HPDE6-E6E7 (cell line): Measurements from ENCODE around the gene HMGA1.
"Not testable (repeated sequence)": the region's sequence is repeated elsewhere in the genome, so short reads cannot be mapped to it uniquely, and the experiment has no call there.

Experiments used
- DNase-seq: peaks from one replicate; pipeline ENCODE4 v3.0.0; 2011; ENCODE audit warnings: missing footprints; ENCODE audit errors: extremely low spot score

The HMGA1 gene

DNA sequence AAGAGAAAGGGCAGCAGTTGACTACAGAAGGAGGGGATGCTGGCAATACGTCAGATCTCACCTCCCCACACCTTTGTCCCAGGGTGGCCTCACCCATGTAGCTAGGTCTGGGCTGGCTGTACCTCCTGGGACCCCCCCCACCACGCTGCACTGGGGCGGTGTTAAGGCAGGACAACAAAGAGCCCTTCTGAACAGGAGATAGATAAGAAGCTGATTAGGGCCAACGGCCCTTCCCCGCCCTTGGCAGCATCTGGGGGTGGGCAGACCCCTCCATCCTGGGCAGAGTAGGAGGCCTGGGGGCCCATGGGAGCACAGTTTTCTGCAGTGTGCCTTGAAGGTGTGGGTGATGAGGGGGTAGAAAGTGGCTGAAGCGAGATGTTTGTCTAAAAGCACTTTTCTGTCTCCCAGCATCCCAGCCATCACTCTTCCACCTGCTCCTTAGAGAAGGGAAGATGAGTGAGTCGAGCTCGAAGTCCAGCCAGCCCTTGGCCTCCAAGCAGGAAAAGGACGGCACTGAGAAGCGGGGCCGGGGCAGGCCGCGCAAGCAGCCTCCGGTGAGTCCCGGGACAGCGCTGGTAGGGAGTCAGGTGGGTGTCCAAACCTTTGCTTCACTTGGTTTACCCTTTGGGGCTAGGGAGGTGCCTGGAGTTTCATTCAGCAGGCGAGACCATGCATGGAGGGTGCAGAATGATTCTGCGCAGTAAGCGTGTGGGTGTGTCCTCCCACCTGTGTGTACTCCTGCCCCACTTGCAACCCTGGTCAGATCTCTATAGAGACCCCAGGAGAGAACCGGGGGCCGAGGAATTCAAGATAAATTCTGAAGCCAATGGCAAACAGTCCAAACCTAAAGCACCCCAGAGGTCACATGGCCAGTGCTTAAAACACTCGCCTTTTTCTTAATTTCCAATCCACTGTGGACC is 3.9 kb downstream of the HMGA1 start:
- no peak for DNase-seq

DNA sequence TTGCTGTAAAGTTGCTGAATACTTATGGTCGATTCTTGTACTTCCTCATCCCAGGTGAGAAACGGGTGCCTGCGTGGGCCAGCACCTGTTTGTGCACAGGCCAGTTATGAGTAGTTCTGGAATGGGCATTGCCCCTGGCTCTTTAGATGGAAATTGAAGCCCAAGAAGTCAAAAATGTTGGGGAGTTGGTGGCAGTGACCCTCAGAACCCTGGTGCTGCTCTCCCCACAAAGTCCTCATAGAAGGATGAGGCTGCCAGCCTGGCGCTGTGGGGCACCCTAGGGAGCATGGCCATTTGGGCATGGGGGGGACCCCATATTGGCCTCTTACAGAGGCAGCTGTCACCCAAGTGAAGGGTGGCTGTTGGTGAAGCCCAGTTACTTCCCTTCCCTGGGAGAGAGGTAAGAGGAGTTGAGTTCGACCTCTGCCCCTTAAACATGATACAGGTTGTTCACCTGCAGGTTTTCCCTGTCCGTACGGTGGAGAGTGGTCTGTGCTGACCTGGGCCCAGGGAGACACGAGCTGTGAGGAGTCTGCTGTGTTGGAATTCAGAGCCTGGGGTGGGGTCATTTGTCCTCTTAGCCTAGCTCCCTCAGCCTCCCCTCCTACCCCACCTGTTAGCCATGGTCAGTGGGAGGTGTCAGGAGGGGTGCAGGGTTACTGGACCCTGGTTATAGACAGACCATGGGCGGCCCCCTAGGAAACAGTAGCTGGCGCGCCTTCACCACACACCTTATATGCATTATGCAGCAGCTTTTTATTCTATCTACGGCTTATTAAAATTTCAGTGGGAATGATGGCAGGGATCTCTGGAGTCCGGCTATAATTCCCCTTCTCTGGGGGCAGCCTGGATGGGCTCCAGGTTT is 4.9 kb downstream of the HMGA1 start:
- no peak for DNase-seq

- DNase-seq, result no peak
Measured at GRCh38 chr6:34242252-34243130, 5.8 kb downstream of the HMGA1 start.

GRCh38 chr6:34243131-34243771 is 6.6 kb downstream of the HMGA1 start:
- no peak for DNase-seq

DNA sequence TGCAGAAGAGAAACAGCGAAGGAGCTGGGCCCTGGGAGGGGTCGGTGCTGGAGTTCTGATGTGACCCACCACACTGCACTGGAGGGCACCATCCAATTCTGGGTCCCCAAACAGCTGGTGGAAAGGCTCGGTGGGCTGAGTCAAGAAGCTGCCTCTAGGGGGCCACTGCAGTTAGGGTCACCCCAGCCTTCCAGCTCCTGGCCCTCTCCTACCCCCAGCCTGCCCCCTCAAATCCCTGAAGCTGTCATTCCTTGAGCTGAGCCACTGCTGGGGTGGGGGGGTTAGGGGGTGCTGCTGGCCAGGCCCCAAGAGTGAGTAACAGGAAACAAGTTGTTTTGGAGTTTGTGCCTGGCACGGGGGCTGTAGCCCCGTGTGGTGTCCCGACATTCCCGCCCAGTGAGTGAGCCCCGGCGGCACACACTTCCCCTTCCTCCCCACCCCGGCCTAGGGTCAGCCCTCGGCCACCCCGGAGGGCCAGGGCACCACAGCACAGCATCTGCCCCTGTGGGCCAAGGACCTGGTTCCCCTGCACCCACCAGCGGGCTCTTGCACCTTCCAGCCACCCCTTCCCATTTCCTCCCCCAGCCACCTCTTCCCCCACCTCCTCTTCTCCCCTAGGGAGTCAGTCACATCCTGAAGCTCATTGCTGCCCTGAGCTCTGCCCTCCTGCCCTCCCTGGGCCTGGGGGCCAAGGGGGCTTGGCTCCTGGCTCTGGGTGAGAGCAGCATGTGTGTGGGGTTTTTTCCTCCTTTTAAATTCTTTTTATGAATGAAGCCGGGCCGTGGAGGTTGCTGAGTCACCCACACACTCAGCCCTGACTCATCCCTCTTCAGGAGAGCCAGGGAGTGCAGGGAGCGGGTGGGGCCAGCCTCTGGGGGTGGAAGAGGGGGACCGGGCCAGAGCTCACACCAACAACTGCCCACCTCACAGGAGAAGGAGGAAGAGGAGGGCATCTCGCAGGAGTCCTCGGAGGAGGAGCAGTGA is 7.5 kb downstream of the HMGA1 start:
- DNase-seq, result peak; percentile 93

DNA sequence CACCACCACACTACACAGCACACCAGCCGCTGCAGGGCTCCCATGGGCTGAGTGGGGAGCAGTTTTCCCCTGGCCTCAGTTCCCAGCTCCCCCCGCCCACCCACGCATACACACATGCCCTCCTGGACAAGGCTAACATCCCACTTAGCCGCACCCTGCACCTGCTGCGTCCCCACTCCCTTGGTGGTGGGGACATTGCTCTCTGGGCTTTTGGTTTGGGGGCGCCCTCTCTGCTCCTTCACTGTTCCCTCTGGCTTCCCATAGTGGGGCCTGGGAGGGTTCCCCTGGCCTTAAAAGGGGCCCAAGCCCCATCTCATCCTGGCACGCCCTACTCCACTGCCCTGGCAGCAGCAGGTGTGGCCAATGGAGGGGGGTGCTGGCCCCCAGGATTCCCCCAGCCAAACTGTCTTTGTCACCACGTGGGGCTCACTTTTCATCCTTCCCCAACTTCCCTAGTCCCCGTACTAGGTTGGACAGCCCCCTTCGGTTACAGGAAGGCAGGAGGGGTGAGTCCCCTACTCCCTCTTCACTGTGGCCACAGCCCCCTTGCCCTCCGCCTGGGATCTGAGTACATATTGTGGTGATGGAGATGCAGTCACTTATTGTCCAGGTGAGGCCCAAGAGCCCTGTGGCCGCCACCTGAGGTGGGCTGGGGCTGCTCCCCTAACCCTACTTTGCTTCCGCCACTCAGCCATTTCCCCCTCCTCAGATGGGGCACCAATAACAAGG is 8.5 kb downstream of the HMGA1 start:
- not testable (repeated sequence) for DNase-seq

DNA sequence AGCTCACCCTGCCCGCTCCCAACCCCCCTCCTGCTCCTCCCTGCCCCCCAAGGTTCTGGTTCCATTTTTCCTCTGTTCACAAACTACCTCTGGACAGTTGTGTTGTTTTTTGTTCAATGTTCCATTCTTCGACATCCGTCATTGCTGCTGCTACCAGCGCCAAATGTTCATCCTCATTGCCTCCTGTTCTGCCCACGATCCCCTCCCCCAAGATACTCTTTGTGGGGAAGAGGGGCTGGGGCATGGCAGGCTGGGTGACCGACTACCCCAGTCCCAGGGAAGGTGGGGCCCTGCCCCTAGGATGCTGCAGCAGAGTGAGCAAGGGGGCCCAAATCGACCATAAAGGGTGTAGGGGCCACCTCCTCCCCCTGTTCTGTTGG is 9.1 kb downstream of the HMGA1 start:
- not testable (repeated sequence) for DNase-seq

DNA sequence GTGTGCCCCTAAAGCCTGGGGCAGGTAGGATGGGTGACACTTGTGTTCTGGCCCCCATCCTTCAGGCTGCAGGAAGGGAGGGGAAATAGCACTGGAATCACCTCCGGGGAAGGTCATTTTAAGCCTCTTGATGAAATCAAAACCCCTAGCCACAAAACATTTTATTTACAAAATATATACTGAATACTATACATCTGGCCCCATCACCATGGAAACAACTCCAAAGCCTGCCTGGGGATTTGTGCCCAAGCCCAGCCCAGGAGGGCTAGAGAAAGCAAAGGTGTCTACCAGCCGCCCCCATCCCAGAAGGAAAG is 9.5 kb downstream of the HMGA1 start:
- no peak for DNase-seq

DNA sequence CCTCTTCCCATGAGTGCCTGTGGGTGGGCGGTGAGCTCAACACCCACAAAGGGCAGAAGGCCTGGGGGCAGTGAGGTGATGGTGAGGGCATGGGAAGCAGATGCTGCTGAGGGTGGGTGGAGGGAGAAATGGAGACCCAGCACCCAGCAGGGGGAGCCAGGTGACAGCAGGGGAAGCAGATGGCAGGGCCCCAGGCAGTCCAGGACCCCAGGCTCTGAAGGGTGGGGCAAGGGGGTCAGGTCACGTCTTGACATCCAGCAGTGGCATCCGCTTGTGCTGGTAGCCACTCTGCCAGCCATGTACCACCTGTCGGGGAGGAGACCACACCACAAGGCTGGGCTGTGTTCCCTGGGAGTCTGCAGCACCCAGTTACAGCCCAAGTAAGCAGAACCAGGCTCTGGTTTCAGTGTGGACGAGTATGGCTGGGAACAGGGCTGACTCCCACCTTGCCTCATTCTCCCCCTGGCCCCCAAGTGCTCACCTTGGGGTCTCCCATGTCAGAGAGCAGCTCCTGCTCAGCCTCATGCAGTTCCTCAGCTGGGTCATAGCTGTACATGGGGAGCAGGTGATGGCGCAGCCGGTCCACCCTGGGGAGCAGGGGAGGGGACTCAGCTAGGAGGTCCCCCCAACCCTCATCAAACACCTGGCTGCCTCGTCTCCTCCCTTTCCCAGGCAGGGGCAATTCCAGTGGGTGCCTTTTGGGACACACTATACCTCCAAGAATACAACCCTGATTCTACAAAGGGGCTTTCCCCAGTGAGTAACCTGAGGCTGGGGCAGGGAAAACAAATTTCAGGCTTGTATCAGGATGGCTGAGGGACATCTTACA is 10.1 kb downstream of the HMGA1 start:
- DNase-seq, result no peak

DNA sequence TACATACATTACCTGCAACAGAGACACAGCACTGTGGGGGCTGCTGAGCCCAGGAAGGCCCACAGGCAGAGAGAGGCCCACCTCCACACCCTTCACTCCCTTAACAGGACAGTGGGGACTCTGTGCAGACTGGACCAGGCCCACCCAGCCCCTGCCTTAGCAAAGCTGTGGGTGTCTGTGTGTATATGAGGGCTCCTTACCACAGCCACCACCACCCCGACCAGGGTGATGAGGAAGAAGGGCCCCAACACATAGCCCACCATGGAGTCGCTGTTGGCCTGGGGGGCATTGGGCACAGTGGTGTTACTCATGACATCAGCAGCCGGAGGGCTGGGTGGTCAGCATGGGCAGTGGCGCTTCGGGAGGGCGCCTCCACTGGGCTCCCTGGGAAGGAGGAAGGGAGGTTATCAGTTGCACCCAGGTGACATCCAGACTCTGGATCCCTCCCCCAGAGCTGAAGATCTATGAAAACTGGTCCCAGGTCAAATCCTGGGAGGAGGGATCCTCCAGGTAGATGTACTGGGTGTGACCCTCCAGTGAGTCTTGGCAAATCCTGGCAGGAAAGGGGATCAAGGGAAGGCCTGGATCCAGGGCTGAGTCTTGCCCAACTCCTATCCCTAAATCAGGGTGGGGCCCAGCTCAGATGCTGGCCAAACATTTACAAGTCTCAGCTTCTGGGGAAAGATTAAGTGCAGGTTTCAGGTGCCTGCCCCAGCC is 11.0 kb downstream of the HMGA1 start:
- no peak for DNase-seq

DNA sequence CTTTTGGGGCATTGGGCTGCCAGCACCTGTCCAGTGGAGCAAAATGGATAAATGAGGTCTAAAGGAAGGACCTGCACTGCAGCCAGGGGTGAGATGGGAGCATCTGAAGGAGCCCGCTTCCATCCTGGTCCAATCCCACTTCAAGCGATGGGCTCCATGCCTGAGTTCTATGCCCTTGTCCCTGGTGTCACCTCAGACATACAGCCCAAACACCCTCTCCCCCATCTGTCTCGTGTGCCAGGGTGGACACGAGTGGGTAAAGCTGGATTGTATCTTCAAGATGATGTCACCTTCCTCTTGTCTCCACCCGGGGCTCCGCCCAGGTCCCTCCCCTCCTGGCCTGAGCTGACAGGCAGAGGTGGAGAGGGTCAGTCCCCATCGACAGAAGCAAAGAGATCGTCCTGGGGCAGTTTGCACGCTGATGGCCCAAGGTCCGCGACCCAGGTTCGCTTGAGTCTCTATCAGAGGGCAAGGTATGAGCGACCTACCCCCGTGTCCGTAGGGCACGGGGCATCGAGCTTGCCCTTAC is 11.6 kb downstream of the HMGA1 start:
- DNase-seq, result no peak

DNA sequence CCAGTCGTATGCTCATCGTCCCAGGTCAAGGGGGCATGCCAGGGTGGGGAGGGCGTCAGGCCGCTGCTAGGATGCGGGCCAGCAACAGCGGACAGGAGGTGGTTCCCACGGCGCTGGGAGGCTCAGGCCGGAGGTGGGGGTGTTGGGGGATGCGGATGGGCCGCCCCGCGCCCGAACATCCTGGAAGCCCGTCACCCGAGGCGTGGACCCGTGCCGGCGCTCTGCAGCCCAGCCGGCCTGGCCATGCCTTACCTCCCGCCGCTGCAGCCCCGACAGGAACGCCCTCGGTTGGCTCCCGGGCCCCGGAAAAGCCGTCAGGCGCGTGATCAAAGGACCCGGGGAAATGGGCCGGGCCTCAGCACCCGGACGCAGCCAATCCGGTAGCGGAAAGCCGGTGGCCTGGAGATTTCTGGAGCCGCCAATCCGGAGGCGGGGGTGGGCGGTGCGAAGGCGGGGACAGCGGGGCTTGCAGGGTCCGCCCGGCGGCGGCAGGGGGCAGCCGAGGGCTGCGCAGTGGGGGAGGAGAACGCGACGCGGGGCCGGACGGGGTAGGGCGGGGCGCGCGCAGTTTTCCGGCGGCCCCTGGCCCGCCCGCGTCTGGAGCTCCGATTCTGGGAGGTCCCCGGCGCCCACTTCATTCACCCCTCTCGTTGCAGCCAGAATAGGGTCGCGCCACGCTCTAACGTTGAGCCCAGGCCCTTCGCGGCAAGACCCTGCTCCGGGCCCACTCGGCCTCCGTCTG is 12.2 kb downstream of the HMGA1 start, which contains the start of gene SMIM29:
TSS of gene SMIM29 (minus strand) at position 280 of the 742 bp plus-strand sequence. CDS start 1,215 bp downstream, outside the sequence.
- peak; percentile 93 for DNase-seq

DNA sequence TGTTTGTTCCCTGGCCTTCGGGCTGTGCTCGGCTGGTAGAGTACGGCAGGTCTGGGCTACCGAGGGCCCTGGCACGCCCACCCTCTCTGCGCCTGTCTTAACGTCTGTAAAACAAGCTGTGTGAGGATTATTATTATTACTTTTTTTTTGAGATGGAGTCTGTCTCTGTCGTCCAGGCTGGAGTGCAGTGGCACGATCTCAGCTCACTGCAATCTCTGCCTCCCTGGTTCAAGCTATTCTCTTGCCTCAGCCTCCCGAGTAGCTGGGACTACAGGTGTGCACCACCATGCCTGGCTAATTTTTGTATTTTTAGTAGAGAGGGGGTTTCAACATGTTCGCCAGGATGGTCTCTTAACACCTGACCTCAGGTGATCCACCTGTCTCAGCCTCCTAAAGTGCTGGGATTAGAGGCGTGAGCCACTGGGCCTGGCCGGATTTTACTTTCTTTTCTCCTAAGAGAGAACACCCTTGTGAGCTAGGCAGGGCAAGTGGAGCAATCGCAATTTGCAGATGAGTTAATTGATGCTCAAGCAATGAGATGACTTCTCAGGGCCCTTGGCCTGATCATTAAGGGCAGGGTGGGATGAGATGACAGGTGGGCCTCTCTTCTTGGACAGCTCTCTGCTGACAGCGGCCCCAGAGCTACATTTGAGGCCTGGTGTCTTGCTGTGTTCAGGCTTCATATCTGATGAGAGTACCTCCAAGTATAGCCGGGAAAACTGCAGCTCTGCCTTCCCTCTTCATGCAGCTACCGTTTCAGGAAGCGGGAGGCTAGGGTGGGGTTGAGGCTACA is 13.0 kb downstream of the HMGA1 start:
- DNase-seq, result no peak

- not testable (repeated sequence) for DNase-seq
Measured at GRCh38 chr6:34252395-34252794, 15.7 kb downstream of the HMGA1 start.

DNA sequence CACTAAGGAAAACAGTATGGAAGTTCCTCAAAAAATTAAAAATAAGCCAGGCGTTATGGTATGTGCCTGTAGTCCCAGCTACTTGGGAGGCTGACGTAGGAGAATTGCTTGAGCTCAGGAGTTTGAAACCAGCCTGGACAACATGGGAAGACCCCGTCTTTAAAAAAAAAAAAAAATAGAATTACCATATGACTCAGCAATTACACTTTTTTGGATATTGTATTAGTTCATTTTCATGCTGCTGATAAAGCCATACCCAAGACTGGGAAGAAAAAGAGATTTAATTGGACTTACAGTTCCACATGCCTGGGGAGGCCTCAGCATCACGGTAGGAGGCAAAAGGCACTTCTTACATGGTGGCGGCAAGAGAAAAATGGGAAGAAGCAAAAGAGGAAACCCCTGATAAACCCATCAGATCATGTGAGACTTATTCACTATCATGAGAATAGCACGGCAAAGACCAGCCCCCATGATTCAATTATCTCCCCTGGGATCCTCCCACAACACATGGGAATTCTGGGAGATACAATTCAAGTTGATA is 22.9 kb downstream of the HMGA1 start:
- DNase-seq, result no peak
